OCI-M2 (cell line): ENCODE data around the gene GRK5.

Experiments
- DNase-seq: peaks from one replicate; lab custom pipeline; 2025; ENCODE audit not compliant: unreplicated experiment; lab: John Stamatoyannopoulos, UW

Gene GRK5

DNA sequence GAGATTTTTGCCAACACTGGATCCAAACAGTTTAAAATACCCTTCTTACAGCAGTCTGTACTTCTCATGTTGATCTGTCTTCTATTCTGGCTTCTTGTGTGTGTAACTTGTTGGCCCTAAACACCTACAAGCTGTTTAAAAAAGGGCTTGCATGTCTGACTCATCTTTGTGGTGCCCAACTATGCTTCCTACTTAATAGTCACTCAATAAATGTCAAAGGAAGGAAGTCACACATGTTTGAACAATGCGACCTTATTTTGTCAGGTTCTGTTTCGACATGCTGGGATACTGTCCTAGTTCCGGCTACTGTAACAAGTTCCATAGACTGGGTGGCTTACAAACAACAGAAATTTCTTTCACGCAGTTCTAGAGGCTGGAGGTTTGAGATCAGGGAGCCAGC is 9.4 kb upstream of the GRK5 start:
- DNase-seq, result no peak

DNA sequence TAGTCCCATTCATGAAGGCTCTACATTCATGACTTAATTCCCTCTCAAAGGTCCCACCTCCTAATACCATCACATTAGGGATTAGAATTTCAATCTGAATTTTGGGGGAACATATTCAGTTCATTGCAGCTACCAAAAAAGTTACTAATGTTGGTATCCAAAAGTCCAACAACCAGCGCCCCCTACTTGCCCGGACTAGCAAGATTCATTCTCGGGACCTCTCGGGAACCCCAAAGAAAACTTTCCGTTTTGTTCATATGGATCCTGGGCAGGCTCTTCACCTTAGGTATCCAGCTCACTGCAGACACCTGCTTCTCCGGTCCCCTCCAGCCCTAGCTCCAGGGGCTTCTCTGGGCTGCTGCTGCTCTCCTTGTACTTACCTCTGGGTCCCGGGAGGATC is 8.9 kb upstream of the GRK5 start:
- no peak for DNase-seq

DNA sequence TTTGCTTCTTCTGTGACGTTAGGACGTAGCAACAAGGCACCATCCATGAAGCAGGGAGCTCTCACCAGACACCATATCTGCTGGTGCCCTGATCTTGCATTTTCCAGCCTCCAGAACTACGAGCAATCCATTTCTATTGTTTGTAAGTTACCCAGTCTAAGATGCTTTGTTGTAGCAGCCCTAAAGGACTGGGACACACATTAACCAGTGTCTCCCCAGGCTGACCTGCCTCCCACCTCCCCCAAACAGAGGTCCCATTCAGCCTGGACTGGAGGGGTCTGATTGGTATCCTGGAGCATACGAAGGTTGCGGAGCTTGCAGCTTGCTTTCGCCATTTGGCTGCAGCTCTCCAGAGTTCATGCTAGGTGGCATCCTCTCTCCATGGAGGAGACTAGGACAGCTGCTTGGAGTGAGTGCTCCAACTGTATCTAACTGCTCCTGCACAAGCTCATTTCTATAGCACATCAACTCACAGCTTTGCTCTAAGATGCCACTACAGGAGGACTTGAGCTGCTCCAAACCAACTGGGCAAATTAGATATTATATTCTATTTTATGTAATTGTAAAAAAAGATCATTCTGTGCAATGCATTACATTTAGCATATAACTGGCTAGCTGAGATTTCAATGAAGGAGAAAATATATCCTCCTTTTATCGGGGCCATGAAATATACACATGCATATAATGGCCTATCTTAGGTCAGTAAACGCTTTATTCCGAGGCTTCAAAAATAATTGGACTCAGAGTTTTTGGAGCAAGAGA is 8.0 kb upstream of the GRK5 start:
- no peak for DNase-seq

DNA sequence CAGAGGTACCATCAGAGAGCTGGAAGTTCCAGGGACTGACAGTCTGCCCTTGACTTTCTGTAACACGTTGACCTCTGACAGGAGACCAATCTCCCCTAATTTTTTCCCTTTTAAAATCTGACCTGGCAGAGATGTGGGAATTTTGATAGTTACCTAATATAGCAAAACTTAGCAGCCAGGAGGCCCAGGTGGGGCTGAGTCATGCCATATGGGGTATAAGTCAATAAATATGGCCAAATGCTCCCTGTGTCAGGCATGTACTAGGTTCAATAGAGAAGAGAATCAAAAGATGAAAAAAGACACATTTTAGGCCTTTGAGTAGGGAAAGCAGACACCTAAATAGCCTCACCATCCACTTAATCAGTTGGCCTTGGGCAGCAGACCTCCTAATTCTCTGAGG is 6.1 kb upstream of the GRK5 start:
- DNase-seq, result no peak

DNA sequence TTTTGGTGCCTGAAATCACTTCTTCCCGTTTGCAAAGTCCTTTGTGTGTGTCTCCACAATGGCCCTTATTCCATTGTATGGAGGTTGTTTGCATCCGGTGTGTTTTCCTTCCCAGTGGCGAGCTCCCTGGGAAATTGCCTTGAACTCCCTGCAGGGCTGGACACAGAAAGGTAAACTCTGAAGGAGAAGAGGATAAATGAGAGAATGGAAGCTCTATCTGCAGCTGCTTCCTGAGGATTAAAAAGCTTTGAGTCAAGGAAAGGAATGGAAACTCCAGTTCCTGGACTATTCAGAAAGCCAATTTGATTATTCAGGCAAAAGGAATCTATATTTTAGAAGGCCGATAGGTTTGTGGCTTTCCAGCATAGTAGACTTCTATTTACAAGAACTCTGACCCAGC is 4.4 kb upstream of the GRK5 start:
- no peak for DNase-seq

DNA sequence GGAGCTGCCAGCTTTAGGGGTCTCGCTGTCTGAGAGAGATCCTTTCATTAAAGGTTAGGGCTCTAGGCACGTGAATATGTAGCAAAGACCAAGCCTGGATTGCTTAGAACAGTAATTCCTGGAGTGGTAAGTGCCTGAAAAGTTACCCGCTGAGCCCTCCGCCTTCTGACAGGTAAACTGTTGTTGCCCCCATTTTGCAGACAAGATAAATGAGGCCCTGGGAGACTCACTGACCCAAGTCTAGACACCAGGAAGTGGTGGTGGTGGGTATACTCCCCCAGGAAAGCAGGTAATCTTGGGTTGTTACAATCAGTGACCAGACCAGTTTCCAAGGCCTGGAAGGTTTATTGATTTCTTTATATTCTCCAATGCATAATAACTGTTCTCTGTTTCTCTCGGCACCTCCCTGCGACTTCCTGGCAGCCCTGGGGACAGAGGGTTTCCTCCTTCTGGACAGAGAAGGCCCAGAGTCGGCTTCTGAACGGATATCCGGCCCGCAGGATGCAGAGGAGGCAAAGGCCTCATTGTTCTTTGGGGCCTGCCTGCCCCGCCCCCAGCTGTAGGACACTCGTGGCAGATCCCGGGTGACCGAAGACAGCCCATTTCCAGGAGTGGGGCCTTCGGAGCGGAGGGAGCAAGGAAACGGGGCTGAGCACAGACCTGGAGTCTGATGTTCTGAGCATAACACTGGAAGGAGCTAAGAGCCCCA is 1.3 kb upstream of the GRK5 start:
- DNase-seq, result no peak

DNA sequence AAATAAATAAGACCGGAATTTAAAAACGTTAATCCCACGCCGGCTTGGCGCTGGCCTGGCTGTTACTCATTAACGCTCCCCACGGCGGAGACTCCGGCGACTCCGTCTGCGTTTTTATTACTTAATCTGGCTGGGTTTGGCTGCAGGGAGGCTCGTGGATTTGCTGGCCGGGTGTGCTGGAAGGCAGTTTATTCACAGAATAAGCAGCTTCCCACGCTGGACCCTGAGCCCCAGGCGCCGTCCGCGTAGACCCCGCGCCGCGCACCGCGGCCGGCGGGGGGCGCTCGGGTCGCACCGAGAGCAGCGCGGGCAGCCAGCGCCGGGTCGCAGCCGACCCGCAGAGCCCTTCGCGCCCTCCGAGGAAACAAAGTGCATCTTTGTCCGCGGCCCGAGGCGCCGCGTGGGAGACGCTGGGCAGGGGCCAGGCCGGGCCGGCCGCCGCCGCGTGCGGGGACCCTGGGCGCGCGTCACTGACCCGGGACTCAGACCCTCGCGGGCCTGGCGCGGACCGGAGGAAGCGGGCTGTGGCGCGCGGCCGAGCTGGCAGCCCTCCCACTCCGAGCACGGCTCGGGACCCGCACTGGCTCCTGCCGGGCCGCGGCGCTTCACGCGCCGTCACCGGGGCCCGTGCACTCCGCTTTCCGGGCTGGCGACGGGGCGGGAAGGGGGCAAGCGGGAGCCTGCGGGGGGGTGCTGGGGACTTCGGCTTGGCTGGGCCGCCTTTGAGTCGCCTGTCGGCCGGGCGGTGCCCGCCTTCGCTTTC is 587 bp upstream of the GRK5 start:
- no peak for DNase-seq

DNA sequence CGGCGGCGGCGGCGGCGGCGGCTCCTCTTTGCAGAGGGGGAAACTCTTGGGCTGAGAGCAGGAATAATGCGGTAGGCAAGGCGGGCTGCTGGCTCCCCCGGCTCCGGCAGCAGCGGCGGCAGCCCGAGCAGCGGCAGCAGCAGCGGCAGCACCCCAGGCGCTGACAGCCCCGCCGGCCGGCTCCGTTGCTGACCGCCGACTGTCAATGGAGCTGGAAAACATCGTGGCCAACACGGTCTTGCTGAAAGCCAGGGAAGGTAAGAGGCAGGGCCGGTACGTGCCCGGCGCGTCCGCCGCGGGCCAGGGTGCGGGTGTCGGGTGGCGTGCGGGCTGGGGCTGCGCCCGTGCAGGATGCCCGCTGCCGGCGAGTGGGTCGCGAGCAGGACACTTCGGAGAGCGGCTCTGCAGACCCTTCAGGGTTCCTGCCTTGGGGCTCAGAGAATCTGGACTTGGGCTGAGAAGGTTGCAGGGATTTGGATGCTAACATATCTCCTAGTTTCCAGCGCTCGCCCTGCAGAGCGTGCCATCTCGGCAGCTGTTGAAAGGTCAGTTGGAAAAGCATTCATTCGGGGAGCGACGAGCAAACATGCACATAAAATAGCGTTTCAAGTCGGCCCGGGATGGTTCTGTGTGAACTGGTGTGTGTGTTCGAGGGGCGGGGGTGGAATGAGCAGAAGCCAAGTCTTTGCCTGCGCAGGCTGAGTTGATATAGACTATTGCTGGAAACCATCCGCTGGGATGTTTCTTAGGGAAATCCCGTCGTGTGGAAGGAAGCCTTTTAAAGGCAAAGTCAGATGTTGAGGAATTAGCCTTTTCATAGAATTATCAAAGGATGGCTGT is 562 bp downstream of the GRK5 start:
- DNase-seq, result no peak

DNA sequence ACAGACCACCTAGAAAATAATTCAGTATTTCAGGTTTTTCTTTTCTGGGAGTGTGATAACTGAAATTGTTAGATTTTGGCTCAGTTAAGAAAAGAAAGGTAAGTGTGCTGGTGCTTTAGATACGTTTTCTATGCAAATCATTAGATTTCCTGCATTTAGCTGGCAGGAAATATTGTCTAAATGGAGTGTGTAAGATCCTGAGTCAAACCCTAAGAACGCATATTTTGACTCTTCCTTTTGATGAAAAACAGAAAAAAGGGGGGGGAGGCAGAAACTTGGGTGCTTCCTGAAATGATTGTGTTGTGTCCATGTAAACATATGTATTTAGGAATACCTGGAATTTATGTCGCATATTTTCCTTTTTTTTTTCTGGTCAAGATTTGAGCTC is 1.2 kb downstream of the GRK5 start:
- no peak for DNase-seq

DNA sequence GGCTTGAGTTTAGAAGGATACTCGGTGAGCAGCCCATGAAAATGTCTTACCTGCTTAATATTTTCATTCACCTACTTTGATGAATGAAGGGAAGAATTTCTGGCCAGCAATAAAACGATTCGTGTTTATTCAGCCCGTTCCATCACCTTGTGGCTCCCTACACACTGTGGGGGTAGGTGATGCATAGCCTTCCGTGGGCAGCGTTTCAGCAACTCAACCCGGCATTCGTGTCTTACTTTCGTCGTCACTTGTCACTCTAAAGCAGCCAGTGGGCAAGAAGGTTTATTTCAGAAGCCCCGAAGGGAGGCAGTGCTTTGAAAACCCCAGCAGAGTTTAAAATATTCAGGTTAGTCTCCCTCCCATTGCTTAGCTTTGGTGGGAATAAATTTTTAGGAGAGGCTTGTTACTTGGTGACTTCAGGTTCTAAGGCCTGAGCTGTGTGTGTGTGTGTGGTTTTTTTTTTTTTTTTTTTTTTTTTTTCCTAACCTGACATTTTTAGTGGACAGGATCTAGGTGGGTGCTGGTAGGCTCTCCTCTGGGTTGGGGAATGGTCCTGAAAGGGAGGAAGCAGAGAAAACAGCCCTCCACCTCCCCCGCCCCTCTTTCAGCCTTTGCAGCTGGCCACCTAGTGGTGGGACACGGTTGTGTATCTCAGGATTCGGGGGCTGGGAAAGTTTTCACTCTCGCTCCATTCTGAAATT is 1.8 kb downstream of the GRK5 start:
- no peak for DNase-seq

DNA sequence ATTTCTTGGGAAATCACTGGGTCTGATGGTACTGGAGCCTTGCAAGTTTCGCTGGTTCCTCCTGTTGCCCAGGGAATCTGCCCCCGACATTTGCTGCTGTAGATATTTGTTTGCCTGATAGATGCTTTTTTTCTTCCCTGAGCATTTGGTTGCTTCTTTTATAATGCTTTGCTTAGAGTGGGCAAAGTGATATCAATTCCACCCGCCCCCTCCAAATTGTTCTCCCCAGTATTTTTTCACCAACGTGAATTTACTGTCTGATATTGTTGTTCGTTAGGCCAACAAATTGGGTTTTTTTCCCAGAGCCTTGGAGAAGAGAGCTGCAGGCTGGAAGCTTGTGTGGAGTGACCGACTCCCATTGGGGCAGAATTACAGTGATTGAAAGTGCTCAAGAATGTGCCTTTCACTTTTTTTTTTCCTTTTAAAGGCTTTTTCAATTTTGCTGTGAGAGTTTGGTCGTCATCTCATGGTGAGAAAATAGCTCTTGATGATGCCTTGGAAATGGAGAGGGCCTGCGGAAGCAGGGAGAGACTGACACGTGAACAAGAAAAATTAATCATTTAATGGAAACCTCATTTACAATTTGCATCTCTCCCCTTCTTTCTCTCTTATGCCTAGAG is 2.5 kb downstream of the GRK5 start:
- DNase-seq, result no peak

DNA sequence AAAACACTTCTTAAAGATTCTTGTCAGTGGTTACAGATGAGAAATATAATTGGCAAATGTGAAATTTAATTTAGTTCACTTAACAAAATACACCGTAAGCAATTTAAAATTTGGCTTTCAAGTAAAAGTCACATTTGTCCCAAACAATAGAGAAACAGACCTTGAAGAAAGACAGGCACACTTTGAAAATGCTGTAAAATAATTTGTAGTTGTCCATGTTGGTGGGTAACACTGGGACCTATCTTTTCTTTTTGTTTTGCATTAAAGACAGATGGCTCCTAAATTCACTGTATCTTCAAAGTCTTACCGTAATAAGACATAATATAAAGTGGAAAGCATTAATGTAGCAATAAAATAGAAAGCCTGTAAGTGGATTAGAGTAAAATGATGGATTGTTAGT is 3.3 kb downstream of the GRK5 start:
- DNase-seq, result no peak

DNA sequence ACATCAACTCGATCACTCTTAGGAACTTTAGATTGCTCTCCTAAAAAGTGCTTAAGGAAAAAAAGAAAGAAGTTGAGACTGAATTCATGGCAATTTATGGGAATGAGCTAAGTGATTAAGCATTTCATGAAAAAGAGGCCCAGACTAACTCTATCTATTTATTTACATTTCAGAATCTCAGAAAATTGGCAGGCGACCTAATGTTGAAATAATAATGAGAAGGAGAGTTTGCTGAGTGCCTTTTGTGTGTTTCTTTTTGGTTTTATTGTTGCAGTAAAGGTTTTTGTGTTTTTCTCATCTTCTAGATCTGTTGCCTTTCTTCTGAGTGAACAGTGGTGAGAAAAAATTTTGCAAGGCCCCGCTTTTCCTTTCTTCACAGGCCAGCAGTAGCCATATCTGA is 3.8 kb downstream of the GRK5 start:
- no peak for DNase-seq

DNA sequence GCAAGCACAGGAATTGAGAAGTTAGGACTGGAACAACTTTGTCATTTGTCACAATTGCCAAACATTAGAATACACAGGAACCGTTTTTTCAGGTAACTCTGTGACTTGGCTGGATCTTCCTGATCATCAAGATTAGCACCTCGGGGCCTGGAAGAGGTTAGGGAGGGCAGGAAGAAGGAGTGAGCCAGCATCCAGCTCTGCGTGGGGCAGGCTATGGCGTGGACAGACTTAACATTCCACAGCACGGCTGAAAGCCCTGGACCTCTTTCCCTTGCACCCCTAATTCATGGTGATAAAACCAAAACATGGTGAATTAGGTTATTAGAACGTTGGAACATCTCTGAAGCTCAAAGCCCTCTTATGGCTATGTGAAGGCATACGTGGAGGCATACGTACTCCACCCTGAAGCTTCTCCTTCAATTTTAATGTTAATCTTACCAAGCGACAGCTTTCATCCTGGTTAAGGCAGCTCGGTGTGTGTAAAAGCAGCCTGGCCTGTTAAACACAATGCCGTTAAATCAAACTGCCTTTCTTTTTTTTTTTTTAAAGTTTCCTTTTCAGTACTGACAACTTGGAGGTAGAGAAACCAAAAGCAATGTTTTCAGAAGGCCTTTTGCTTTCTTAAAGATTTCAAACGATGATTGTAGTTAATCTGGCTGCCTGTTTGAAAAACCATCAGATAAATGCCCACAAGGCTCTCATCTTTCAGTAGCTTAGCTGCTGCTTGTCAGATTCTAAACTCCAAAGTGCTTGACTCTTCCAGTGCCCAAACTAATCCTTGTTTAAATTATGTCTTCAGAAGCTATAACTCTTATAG is 4.5 kb downstream of the GRK5 start:
- DNase-seq, result no peak

DNA sequence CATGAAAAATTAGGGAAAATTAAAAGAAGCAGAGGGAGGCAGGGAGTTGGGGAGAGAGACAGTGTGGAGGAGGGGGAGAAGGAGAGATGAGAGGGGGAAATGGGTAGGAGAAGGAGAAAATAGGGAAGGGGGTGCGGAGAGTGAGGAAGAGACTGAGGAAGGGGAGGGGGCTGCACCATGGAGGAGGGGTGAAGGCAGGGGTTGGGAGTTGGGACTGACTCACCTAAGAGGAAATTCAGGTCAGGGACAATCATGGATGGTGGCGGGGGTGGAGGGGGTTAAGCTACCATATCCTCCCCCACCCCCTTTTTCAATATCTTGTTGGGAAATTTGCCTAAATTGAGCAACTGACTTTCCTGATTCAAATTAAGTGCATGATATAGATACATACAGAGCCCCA is 8.0 kb downstream of the GRK5 start:
- DNase-seq, result no peak

DNA sequence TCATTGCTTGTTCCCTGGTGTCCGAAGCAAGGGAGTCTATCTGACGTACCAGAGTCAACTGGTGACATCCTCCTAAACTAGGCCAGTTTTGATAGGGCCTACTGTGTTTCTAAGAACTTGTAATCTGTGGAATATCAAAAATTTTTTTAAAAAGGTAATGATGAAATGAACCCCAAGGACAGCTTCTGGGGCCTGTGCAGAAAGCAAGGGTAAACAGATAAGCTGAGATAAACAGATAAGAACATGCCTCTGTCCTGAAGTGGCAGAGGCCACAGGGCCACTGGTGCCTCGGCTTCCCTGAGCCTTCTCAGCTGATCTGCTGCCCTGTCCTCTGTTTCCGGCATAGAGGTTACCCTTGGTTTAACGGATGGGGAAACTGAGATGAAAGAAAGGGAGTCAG is 8.8 kb downstream of the GRK5 start:
- no peak for DNase-seq

DNA sequence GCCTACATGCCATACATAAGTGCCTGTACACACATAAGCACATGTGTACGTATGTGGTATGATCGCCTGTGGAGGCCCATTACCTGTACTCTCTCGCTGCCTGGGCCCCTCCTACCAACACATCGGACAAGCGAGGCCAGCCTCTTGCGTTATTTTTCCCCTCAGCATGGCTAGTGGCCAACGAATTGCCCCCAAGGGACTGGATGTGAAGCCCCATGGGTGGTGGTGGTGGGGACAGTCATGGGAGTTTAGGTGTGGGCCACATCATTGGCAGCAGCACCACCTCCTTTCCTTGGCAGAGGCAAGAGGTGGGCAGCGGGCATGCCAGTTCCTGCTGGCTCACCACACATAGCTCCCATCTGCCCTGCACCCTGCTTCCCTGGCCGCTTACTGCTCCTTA is 10.0 kb downstream of the GRK5 start:
- DNase-seq, result no peak

DNA sequence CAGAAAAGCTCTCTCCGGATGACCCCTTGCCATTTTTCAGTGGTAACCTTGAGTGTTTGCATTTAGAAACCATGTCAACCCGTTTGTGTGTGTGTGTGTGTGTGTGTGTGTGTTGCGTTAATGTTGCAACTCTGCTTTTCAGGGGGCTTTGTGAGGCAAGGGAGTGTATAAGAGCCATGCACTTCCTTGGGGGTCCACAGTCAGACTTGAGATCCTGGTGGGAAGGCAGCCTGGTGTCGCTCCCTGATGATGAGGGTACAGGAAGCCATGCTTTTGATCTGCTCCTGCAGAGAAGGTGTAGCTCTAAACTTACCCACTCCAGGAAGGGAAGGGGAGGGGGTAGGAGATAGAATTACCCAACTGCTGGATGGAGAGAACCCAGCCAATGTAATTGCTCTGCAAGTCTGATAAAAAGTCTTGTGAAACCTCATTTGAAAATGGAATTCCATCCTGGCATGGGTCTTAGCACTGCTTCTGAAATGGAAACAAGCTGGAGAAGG is 10.7 kb downstream of the GRK5 start:
- no peak for DNase-seq

DNA sequence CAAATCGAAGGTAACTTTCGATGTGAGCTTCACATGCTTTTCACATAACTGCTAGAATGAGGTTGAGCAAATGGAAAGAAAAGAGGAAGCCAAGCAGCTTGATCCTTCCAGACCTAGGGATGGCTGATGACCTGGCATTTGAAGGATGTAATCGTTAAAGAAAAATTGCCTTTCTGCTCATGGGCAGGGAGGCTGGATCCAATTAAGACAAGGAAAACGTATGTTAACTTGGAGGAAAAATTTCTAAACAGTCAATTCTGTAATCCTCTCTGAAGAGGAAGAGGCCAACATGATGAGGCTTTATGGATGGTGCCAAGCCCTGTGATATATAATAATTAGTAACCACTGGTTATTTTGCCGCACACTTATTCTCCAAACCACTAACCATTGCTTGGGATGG is 12.5 kb downstream of the GRK5 start:
- no peak for DNase-seq
